HT-29 (cell line): ENCODE measurements around the gene NTN1. TPM values are rescaled to one million over a fixed set of nuclear protein-coding genes. Genes with fewer than 3 reads are reported as not detected.
"Not testable (repeated sequence)": the region's sequence is repeated elsewhere in the genome, so short reads cannot be mapped to it uniquely, and the experiment has no call there.

Source experiments
- DNase-seq: peaks from one replicate; pipeline ENCODE4 v3.0.0-alpha.2; 2015; ENCODE audit warnings: low spot score
- total RNA-seq: library from RNA; depleted of rRNA; stranded (reverse); fragments of >200 nt; shearing (Covaris generic); gene quantifications from 2 replicates; pipeline ENCODE4 v1.2.3, GENCODE V29; 2014

The NTN1 gene
- total RNA-seq, 1 experiment from 2014 or later, result 0.03 TPM

- DNase-seq, result no peak
These were observed 65.3 kb downstream of the NTN1 start for GRCh38 chr17:9086577-9086976.

GRCh38 chr17:9087921-9088320 lies 66.6 kb downstream of the NTN1 start:
- no peak for DNase-seq

- no peak for DNase-seq
These were observed 69.4 kb downstream of the NTN1 start for GRCh38 chr17:9090641-9091096.

- no peak for DNase-seq
These were observed 72.9 kb downstream of the NTN1 start for GRCh38 chr17:9094193-9094592.

GRCh38 chr17:9095390-9095789 lies 74.1 kb downstream of the NTN1 start:
- no peak for DNase-seq

GRCh38 chr17:9098242-9098825 lies 77.0 kb downstream of the NTN1 start:
- DNase-seq, result no peak

GRCh38 chr17:9101356-9101755 lies 80.0 kb downstream of the NTN1 start:
- no peak for DNase-seq

- DNase-seq, result not testable (repeated sequence)
These were observed 81.9 kb downstream of the NTN1 start for GRCh38 chr17:9103193-9103592.

GRCh38 chr17:9104370-9105041 lies 83.2 kb downstream of the NTN1 start:
- DNase-seq, result no peak

GRCh38 chr17:9105068-9105868 lies 84.0 kb downstream of the NTN1 start:
- DNase-seq, result no peak

GRCh38 chr17:9106278-9106677 lies 85.0 kb downstream of the NTN1 start:
- not testable (repeated sequence) for DNase-seq

GRCh38 chr17:9107527-9107926 lies 86.2 kb downstream of the NTN1 start:
- DNase-seq, result no peak

- DNase-seq, result no peak
These were observed 86.8 kb downstream of the NTN1 start for GRCh38 chr17:9108146-9108545.

- no peak for DNase-seq
These were observed 88.6 kb downstream of the NTN1 start for GRCh38 chr17:9109933-9110332.

GRCh38 chr17:9110501-9110900 lies 89.2 kb downstream of the NTN1 start:
- DNase-seq, result no peak

- DNase-seq, result no peak
These were observed 94.2 kb downstream of the NTN1 start for GRCh38 chr17:9115214-9116191.

GRCh38 chr17:9116311-9116835 lies 95.1 kb downstream of the NTN1 start:
- no peak for DNase-seq

- no peak for DNase-seq
These were observed 95.7 kb downstream of the NTN1 start for GRCh38 chr17:9116861-9117568.

GRCh38 chr17:9120471-9120870 lies 99.2 kb downstream of the NTN1 start:
- DNase-seq, result no peak

- no peak for DNase-seq
These were observed 100.0 kb downstream of the NTN1 start for GRCh38 chr17:9121186-9121820.
